Lung (tissue), 12 donors: Measurements from ENCODE around the gene PHETA1. TPM values are rescaled to one million over a fixed set of nuclear protein-coding genes. Genes with fewer than 3 reads are reported as not detected.

ENCODE experiments used
- ATAC-seq: fragments of 200-7000 bp; cut with Tn5 transposase; one replicate; pipeline ENCODE4 v1.9.1; 2020; ENCODE audit warnings: moderate number of reproducible peaks; ENCODE audit not compliant: insufficient read depth, low FRiP score
- DNase-seq, 3 donors: peaks; one replicate each; pipeline ENCODE4 v3.0.0-alpha.2; 2013 to 2017
- H3K27ac ChIP-seq, 2 donors: one replicate each; pipeline ENCODE4 v1.5.1; 2013; ENCODE audit warnings: mild to moderate bottlenecking in 2 of 2, moderate library complexity in 2 of 2, control low read depth in 1 of 2, inconsistent platforms in 1 of 2, low read depth in 1 of 2, low read length in 1 of 2
- H3K27me3 ChIP-seq, 3 donors: one replicate each; pipeline ENCODE4 v1.5.1; 2013; ENCODE audit warnings: low read length in 2 of 3; ENCODE audit not compliant: control insufficient read depth in 3 of 3, insufficient read depth in 3 of 3
- H3K36me3 ChIP-seq, 4 donors: one replicate each; pipeline ENCODE4 v1.5.1; 2013; ENCODE audit warnings: low read length in 4 of 4, mild to moderate bottlenecking in 1 of 4, moderate library complexity in 1 of 4; ENCODE audit not compliant: control insufficient read depth in 4 of 4, insufficient read depth in 4 of 4
- H3K4me1 ChIP-seq, 5 donors: one replicate each; pipeline ENCODE4 v1.5.1; 2013; ENCODE audit warnings: low read length in 5 of 5, mild to moderate bottlenecking in 2 of 5, moderate library complexity in 1 of 5; ENCODE audit not compliant: control insufficient read depth in 5 of 5, insufficient read depth in 5 of 5
- H3K4me3 ChIP-seq: one replicate; pipeline ENCODE4 v1.5.1; 2013; ENCODE audit warnings: mild to moderate bottlenecking, control low read depth, moderate library complexity
- H3K9ac ChIP-seq, 2 donors: one replicate each; pipeline ENCODE4 v1.5.1; 2013; ENCODE audit warnings: low read length in 2 of 2, control low read depth in 1 of 2; ENCODE audit not compliant: insufficient read depth in 1 of 2
- H3K9me3 ChIP-seq, 4 donors: one replicate each; pipeline ENCODE4 v1.5.1; 2013; ENCODE audit warnings: low read length in 3 of 4, mild to moderate bottlenecking in 1 of 4, moderate library complexity in 1 of 4; ENCODE audit not compliant: control insufficient read depth in 4 of 4, insufficient read depth in 3 of 4
- CTCF ChIP-seq: IDR thresholded peaks from 2 replicates; pipeline ENCODE4 v1.5.1; 2012; ENCODE audit warnings: mild to moderate bottlenecking; ENCODE audit errors: control extremely low read depth, extremely low read depth
- WGBS, 2 donors: extraction: QIAGEN DNeasy Blood & Tissue Kit; methylation state at CpG; one replicate each; pipeline ENCODE4 v1.1.7; 2013; 5-methylcytosine and 5-hydroxymethylcytosine counted together
- polyA plus RNA-seq, 2 donors: library from polyadenylated mRNA; stranded (reverse); fragments of 200-250 nt; gene quantifications; one replicate each; pipeline ENCODE4 v1.2.1, GENCODE V29; 2013
- total RNA-seq, 2 donors: library from RNA; depleted of rRNA in 1 of 2; stranded (reverse); fragments of >200 nt in 1 of 2; gene quantifications; one replicate each; pipeline ENCODE4 v1.2.1, GENCODE V29; 2014 to 2021
- donor health status: control.
- donor health status: control.
- donor health status: Bipolar disorder and iron deficiency.
- donor health status: healthy.
- donor health status: DM: yes; HTN: yes; CAD: no.

The PHETA1 gene
- total and polyA plus RNA-seq, 4 donors = 3.1 to 15.4 (median 13.2) TPM

DNA sequence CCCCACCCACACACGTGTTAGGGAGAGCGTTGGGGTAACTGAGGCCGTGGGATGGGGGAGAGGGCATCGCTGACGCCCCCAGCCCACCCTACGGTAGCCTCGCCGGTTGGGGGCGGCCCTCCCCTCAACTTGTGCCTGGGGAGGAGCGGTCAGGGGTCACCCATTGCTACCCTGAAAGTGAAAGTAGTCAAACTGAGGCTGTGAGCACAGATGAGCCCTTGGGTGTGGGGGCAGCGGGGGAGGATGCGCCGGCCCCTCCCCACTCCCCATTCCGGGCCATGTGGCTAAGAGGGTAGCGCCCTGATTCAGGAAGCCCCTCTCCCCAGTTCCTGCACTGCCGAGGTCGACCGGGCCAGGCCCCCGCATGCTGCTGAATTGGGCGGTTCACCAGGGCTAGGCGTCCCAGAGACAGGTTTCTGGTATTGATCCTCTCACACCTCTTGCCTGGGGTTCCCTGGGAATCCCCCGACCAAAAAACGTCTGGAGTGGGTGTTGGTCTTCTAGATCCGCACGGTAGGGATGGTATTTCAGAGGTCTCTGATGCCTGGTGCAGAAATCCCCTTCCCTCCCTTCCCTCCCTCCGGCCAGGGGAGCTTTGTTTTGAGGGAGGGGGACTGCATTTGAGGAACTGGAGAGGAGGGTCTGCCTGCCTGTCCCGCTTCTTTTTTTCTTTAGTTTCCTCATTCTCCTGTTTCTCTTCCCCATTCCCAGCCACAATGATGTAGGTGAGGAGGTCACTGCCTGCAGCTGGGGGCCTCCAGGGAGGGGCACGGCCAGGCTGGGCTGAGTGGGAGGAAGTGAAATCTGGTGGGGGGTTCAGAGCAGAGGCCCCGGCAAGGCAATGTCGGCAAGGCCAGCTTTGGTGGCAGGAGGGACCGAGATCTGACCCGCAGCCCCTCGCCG lies 37.8 kb upstream of the PHETA1 start:
- Histone ChIP-seq H3K9me3 (no peaks in the 10 kb centered on the region), H3K4me3 (peak overlapping the region; percentile 95), H3K36me3 (no peaks in the 10 kb centered on the region), H3K27ac (peak overlapping the region; percentile 93 to 97), H3K4me1 (peaks cover 0 to 39% (median 13%) of the 10 kb centered on the region in 5 donors), H3K9ac (peak overlapping the region; percentile 34 to 59), H3K27me3 (no peaks in the 10 kb centered on the region)
- TF ChIP-seq CTCF = no peak
- ATAC-seq (no peak), DNase-seq (peak in 1 of 3 donors; percentile 32)
- WGBS, 2 donors = 8 to 13% methylated on average over 33 to 34 of the region's 34 CpGs

DNA sequence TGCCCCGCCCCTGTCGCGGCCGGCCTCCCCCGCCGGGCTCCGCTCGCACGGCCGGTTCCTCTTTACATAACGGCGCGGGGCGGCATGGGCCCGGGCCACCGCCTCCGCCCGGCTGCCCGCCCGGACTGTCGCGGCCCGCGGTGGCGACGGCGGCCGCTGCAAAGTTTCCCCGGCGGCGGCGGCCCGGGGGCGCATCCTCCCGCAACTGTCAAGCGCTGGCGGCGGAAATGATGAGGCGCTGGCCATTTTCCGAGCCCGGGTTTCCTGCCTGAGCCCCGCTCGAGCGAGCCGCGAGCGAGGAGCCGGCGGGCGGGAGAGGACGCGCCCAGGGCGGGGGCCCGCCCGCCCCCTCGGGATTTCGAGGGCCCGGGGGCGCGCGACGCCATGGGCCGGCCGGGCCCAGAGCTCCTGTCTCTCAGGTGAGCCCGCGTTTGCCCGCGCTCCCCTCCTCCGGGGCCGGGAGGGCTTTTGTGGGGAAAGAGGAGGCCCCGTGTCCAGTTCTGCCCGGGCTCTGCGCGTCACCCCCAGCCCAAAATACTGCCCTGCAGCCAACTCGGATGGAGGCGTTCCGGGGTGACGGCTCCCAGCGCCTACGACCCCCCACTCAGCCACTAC lies 37.1 kb upstream of the PHETA1 start, which contains the start of gene SH2B3:
TSS of gene SH2B3 (plus strand) at position 65 of the 615 bp plus-strand sequence. CDS start 12,223 bp downstream, outside the sequence.
- peak; percentile 2 for ATAC-seq
- DNase-seq = peak in 2 of 3 donors; percentile 62 to 75
- no peaks in the 10 kb centered on the region for H3K27me3 ChIP-seq
- peak within 1 kb of the TSS; percentile 95 for H3K4me3 ChIP-seq
- 0 to 1% methylated on average over 47 to 80 of the region's 80 CpGs for whole genome bisulfite sequencing, 2 donors
- H3K9ac ChIP-seq = peak within 1 kb of the TSS; percentile 34 to 59
- peaks cover 0 to 39% (median 8%) of the 10 kb centered on the region in 5 donors for H3K4me1 ChIP-seq
- no peaks in the 10 kb centered on the region for H3K36me3 ChIP-seq
- TF ChIP-seq CTCF = no peak
- peak within 1 kb of the TSS; percentile 93 to 97 for H3K27ac ChIP-seq
- H3K9me3 ChIP-seq = no peaks in the 10 kb centered on the region

GRCh38 chr12:111405149-111405858 lies 36.4 kb upstream of the PHETA1 start:
- Histone ChIP-seq H3K9me3 (no peaks in the 10 kb centered on the region), H3K9ac (no peak overlapping the region), H3K36me3 (no peaks in the 10 kb centered on the region), H3K4me1 (peaks cover 0 to 34% (median 8%) of the 10 kb centered on the region in 5 donors), H3K27me3 (no peaks in the 10 kb centered on the region), H3K27ac (peak overlapping the region; percentile 52 to 91), H3K4me3 (peak overlapping the region; percentile 42)
- peak; percentile 31 for TF ChIP-seq CTCF
- DNase-seq = peak; percentile 88 to 92 (median 88)
- peak; percentile 91 for ATAC-seq
- 0 to 1% methylated on average over 44 to 59 of the region's 59 CpGs for WGBS, 2 donors
